Nephron (organoid): Measurements from ENCODE around the gene PTPRM.

Experiments used
- H3K27ac Mint-ChIP-seq, 3 experiments: 2 replicates each; pipeline ENCODE4 v1.8.0; 2020; ENCODE audit warnings: mixed read lengths in 3 of 3, mild to moderate bottlenecking in 2 of 3, moderate library complexity in 1 of 3
- H3K27me3 Mint-ChIP-seq: 2 replicates; pipeline ENCODE4 v1.8.0; 2021; ENCODE audit warnings: low read depth, mild to moderate bottlenecking, moderate library complexity, mixed read lengths
- H3K36me3 Mint-ChIP-seq: 2 replicates; pipeline ENCODE4 v1.8.0; 2020; ENCODE audit warnings: low read depth, mixed read lengths
- H3K4me1 Mint-ChIP-seq: 2 replicates; pipeline ENCODE4 v1.8.0; 2020; ENCODE audit warnings: mixed read lengths
- H3K4me3 Mint-ChIP-seq, 3 experiments: 2 replicates each; pipeline ENCODE4 v1.8.0; 2020; ENCODE audit warnings: mild to moderate bottlenecking in 3 of 3, mixed read lengths in 3 of 3, moderate library complexity in 2 of 3
- H3K9me3 Mint-ChIP-seq: 2 replicates; pipeline ENCODE4 v1.8.0; 2020; ENCODE audit warnings: mixed read lengths
- CTCF ChIP-seq, 3 experiments: fragments of 200-600 bp; sonication (generic); IDR thresholded peaks; one replicate each; pipeline ENCODE4 v1.5.0; 2021; ENCODE audit warnings: antibody characterized with exemption in 3 of 3; ENCODE audit not compliant: unreplicated experiment in 3 of 3

Gene PTPRM

DNA sequence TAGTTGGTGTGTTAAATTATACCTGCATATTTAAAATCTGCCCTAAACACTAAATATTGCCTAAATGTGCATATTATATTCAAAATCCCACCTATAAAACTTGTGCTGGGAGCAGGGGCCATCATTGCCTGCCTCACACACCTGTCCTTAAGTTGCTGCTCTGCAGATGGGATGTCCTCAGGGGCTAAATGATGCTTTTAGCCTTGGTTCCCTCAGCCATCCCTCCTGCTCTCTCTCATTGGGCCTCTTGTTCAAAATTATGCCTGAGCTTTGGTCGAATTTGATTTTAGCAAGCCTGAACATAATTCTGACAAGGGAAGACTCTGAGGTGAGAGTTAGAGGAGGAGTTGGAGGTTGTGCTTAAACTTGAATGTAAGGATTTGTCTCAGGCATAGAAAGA lies 723.8 kb downstream of the PTPRM start:
- H3K27ac Mint-ChIP-seq = no peak overlapping the region
- TF ChIP-seq CTCF (IDR thresholded peaks at IDR 0.05; ENCODE audit: unreplicated experiment in 3 of 3) = no peak
- no peak overlapping the region for H3K4me3 Mint-ChIP-seq
- H3K36me3 Mint-ChIP-seq = no peaks in the 10 kb centered on the region
- peaks cover 11% of the 10 kb centered on the region for H3K27me3 Mint-ChIP-seq
- peaks cover 34% of the 10 kb centered on the region for H3K4me1 Mint-ChIP-seq
- no peaks in the 10 kb centered on the region for H3K9me3 Mint-ChIP-seq

- Mint-ChIP-seq H3K27me3 (peaks cover 7% of the 10 kb centered on the region), H3K36me3 (no peaks in the 10 kb centered on the region), H3K27ac (no peak overlapping the region), H3K9me3 (no peaks in the 10 kb centered on the region), H3K4me3 (no peak overlapping the region), H3K4me1 (peaks cover 14% of the 10 kb centered on the region)
- no peak for TF ChIP-seq CTCF (IDR thresholded peaks at IDR 0.05; ENCODE audit: unreplicated experiment in 3 of 3)
Measured at GRCh38 chr18:8293184-8293583, 726.1 kb downstream of the PTPRM start.

DNA sequence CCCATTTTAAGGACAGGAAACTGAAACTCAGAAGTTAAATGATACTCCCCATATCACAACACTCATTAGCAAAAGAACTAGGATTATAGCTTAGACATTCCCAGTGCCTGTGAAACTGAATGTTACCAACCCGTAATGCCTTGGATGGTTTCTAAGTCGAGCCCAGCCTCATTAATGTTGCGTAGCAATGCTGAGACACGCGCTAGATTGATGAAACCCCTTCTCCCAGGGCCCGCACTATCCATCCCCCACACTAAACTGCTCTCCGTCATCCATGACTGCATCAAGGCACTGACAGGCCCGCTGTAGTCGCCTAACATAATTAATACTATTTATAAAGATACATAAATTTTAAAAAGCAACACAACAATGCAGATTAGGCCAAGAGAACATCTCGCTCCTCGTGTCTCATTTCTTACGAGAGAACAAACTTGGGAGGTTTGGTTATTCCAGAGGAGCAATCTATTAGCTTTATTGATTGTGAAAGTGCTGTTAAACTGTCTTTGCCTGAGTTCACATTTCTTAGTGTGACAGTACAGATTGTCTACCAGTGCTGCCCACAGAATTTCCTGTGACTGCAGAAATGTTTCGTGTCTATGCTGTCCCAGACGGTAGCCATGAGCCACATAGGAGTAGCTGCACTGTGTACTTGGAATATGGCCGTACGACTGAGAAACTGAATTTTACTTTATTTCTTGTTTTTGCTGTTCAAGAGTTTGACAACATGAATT lies 729.9 kb downstream of the PTPRM start:
- Mint-ChIP-seq H3K27me3 (peaks cover 4% of the 10 kb centered on the region), H3K4me3 (no peak overlapping the region), H3K27ac (no peak overlapping the region), H3K9me3 (no peaks in the 10 kb centered on the region), H3K4me1 (no peaks in the 10 kb centered on the region), H3K36me3 (no peaks in the 10 kb centered on the region)
- TF ChIP-seq CTCF (IDR thresholded peaks at IDR 0.05; ENCODE audit: unreplicated experiment in 3 of 3) = no peak

DNA sequence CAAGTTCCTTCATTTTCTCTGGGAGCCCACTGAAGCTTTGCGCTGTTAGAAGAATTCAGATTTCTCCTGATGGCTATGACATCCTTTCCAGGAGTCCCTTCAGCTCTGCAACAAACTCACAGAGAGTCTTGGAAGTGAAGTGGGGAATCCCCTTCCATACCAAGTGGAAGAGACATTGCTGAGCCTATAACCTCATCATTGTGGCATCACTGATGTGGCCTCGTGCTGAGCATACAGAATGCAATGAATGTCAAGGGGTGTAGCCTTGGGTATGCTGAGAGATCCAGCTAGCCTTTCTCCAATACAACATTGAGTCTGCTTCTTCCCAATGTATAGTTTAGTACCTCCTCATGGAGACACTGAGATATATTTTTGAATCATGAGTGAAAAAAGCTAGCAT lies 731.1 kb downstream of the PTPRM start:
- Mint-ChIP-seq H3K9me3 (no peaks in the 10 kb centered on the region), H3K27me3 (peaks cover 2% of the 10 kb centered on the region), H3K4me1 (no peaks in the 10 kb centered on the region), H3K36me3 (no peaks in the 10 kb centered on the region), H3K4me3 (no peak overlapping the region), H3K27ac (no peak overlapping the region)
- no peak for TF ChIP-seq CTCF (IDR thresholded peaks at IDR 0.05; ENCODE audit: unreplicated experiment in 3 of 3)

GRCh38 chr18:8299054-8299980 lies 732.2 kb downstream of the PTPRM start:
- H3K27me3 Mint-ChIP-seq = no peaks in the 10 kb centered on the region
- no peak for TF ChIP-seq CTCF (IDR thresholded peaks at IDR 0.05; ENCODE audit: unreplicated experiment in 3 of 3)
- no peaks in the 10 kb centered on the region for H3K36me3 Mint-ChIP-seq
- H3K27ac Mint-ChIP-seq = no peak overlapping the region
- no peaks in the 10 kb centered on the region for H3K9me3 Mint-ChIP-seq
- H3K4me1 Mint-ChIP-seq = no peaks in the 10 kb centered on the region
- H3K4me3 Mint-ChIP-seq = no peak overlapping the region
